ENCODE results near the gene PACRG. TPM values are rescaled to one million over a fixed set of nuclear protein-coding genes. Genes with fewer than 3 reads are reported as not detected.

The PACRG gene
- total RNA-seq, 1 experiment from 2014 or later = 0.26 TPM

DNA sequence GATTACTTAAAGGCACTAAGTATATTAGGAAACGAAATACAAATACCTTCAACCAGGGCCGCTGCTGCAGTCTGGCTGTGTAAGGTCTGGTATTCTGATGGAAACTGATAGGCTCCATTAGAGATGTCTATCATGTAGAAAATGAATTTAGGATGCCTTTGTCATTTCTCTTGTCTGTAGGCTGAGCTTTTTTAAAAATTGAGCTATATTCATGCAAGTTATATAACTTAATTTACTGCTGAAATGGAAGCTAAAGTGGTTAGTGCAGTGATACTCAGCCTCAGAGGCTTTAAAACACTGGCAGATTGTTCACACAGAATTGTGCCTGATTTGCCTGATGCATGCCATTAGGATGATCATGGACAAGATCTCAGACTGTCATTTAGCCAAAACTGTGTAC, 400.6 kb downstream of the PACRG start:
- no peaks in the 10 kb centered on the region for H3K23me2 ChIP-seq (ENCODE audit: insufficient read length, low read depth, low read length, poor library complexity, severe bottlenecking)
- H3K4me1 ChIP-seq (ENCODE audit: insufficient read depth, low read length) = peaks cover 2% of the 10 kb centered on the region; the same call in 1 of the 2 replicates
- no peak overlapping the region for H3K56ac ChIP-seq (ENCODE audit: insufficient read length, low read depth, low read length)
- no peak overlapping the region for H3K27ac ChIP-seq (ENCODE audit: insufficient read length, low read depth, low read length)
- H4K20me1 ChIP-seq (ENCODE audit: control insufficient read depth, insufficient read depth, insufficient read length) = no peaks in the 10 kb centered on the region
- no peak overlapping the region for H3K4me2 ChIP-seq (ENCODE audit: insufficient read depth, insufficient read length, low read length)
- no peak overlapping the region for H2BK20ac ChIP-seq (ENCODE audit: low read depth, low read length, poor library complexity, severe bottlenecking)
- no peak overlapping the region for H2AFZ ChIP-seq (ENCODE audit: low read length)
- H3K4ac ChIP-seq (ENCODE audit: low read depth, low read length) = no peak overlapping the region
- no peak overlapping the region for H3K18ac ChIP-seq (ENCODE audit: insufficient read length, low read depth, low read length)
- no peak overlapping the region for H2AK5ac ChIP-seq (ENCODE audit: insufficient read length, low read length)
- no peak overlapping the region for H3T11ph ChIP-seq (ENCODE audit: low read length)
- no CpG with 5 or more reads among the region's 2 CpGs for WGBS (ENCODE audit: extremely low coverage, insufficient read length, low lambda C conversion rate)
- no peaks in the 10 kb centered on the region for H3K9me3 ChIP-seq (ENCODE audit: control insufficient read depth, low read depth, low read length)
- H3K4me1 Mint-ChIP-seq = peaks cover 13 to 19% of the 10 kb centered on the region in 2 experiments
- no peak overlapping the region for H4K8ac ChIP-seq (replicated peaks; ENCODE audit: insufficient read length, low read depth, low read length)
- H3K36me3 Mint-ChIP-seq (ENCODE audit: insufficient read depth in 1 of 3, low read depth in 3 of 3) = no peaks in the 10 kb centered on the region
- H3K27ac Mint-ChIP-seq = no peak overlapping the region
- no peaks in the 10 kb centered on the region for H3K79me1 ChIP-seq (ENCODE audit: insufficient read depth, low read depth, low read length, poor library complexity, severe bottlenecking)
- no peak overlapping the region for H4K5ac ChIP-seq (ENCODE audit: insufficient read length, low read depth, low read length)
- no peak overlapping the region for H3K23ac ChIP-seq (ENCODE audit: insufficient read length, low read depth, low read length)
- H3K27me3 ChIP-seq (ENCODE audit: insufficient read depth, low read length) = no peaks in the 10 kb centered on the region
- no peak overlapping the region for H3K9ac ChIP-seq (ENCODE audit: extremely low read depth, insufficient read length, low read length)
- no peak overlapping the region for H2BK5ac ChIP-seq (ENCODE audit: insufficient read length, low read length)
- no peak overlapping the region for H4K91ac ChIP-seq (ENCODE audit: insufficient read length, low read depth, low read length)
- H3K4me3 Mint-ChIP-seq = no peak overlapping the region
- no peak overlapping the region for H2BK12ac ChIP-seq (ENCODE audit: insufficient read length, low read depth, low read length)
- H3K14ac ChIP-seq (ENCODE audit: insufficient read depth, low read length) = no peak overlapping the region
- no peak for DNase-seq
- H3K27me3 Mint-ChIP-seq (ENCODE audit: low read depth) = no peaks in the 10 kb centered on the region
- no peaks in the 10 kb centered on the region for H3K9me3 Mint-ChIP-seq
- TF ChIP-seq, protein P1, sequence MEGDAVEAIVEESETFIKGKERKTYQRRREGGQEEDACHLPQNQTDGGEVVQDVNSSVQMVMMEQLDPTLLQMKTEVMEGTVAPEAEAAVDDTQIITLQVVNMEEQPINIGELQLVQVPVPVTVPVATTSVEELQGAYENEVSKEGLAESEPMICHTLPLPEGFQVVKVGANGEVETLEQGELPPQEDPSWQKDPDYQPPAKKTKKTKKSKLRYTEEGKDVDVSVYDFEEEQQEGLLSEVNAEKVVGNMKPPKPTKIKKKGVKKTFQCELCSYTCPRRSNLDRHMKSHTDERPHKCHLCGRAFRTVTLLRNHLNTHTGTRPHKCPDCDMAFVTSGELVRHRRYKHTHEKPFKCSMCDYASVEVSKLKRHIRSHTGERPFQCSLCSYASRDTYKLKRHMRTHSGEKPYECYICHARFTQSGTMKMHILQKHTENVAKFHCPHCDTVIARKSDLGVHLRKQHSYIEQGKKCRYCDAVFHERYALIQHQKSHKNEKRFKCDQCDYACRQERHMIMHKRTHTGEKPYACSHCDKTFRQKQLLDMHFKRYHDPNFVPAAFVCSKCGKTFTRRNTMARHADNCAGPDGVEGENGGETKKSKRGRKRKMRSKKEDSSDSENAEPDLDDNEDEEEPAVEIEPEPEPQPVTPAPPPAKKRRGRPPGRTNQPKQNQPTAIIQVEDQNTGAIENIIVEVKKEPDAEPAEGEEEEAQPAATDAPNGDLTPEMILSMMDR (conservative IDR thresholded peaks at IDR 0.05) = no peak
- H2BK15ac ChIP-seq (ENCODE audit: low read depth, low read length) = no peak overlapping the region
- no peaks in the 10 kb centered on the region for H3K79me2 ChIP-seq (ENCODE audit: insufficient read depth, low read length)
- H2BK120ac ChIP-seq (ENCODE audit: low read depth, low read length, poor library complexity, severe bottlenecking) = no peak overlapping the region
